ENCODE data around the gene STUM. TPM values are rescaled to one million over a fixed set of nuclear protein-coding genes. Genes with fewer than 3 reads are reported as not detected.

Gene STUM
- total and polyA plus RNA-seq, 2 donors (not counting 1 experiment from before 2014, with no cell fraction given) = 0.01 TPM; not detected in 1

GRCh38 chr1:226642421-226642820 is 93.9 kb downstream of the STUM start:
- no peak overlapping the region for H3K4me3 ChIP-seq (replicated peaks in 1 of 4; ENCODE audit: control extremely low read depth in 1 of 4, insufficient read depth in 1 of 4, low read depth in 3 of 4, low read length in 4 of 4)
- DNase-seq (ENCODE audit: low read depth in 2 of 2) = no peak
- H3K27me3 ChIP-seq (ENCODE audit: control insufficient read depth, insufficient read depth, low read length) = no peaks in the 10 kb centered on the region

GRCh38 chr1:226643177-226643576 is 94.6 kb downstream of the STUM start:
- TF ChIP-seq CTCF (conservative IDR thresholded peaks at IDR 0.05 in 1 of 2, IDR thresholded peaks at IDR 0.05 in 1 of 2; ENCODE audit: low read depth in 1 of 2, low read length in 2 of 2) (no peak), EZH2 (IDR thresholded peaks at IDR 0.05; ENCODE audit: low read length, missing control alignments) (no peak)
- Histone ChIP-seq H3K9me3 (ENCODE audit: control insufficient read depth, insufficient read depth, low read depth, low read length) (no peaks in the 10 kb centered on the region), H3K4me1 (ENCODE audit: control insufficient read depth, extremely low read depth, insufficient read depth, low read length) (peaks cover 17% of the 10 kb centered on the region), H2AFZ (ENCODE audit: low read length) (no peak overlapping the region), H3K27me3 (ENCODE audit: control insufficient read depth, insufficient read depth, low read length) (no peaks in the 10 kb centered on the region), H3K79me2 (ENCODE audit: control insufficient read depth, insufficient read depth, low read length) (no peaks in the 10 kb centered on the region), H4K20me1 (ENCODE audit: control insufficient read depth, extremely low read depth, insufficient read depth, low read length) (no peaks in the 10 kb centered on the region), H3K9ac (ENCODE audit: insufficient read depth, low read length) (no peak overlapping the region), H3K4me2 (ENCODE audit: extremely low read depth, insufficient read depth, low read length) (no peak overlapping the region), H3K36me3 (ENCODE audit: control insufficient read depth, insufficient read depth, low read length) (peaks cover 10% of the 10 kb centered on the region), H3K27ac (ENCODE audit: insufficient read depth, low read length) (no peak overlapping the region), H3K4me3 (replicated peaks in 1 of 4; ENCODE audit: control extremely low read depth in 1 of 4, insufficient read depth in 1 of 4, low read depth in 3 of 4, low read length in 4 of 4) (no peak overlapping the region)
- peak; percentile 45 to 89 for DNase-seq (ENCODE audit: low read depth in 2 of 2)

More at GRCh38 chr1:226642421-226642820, 93.9 kb downstream of the STUM start:
- Histone ChIP-seq H4K20me1 (ENCODE audit: control insufficient read depth, extremely low read depth, insufficient read depth, low read length) (no peaks in the 10 kb centered on the region), H3K4me2 (ENCODE audit: extremely low read depth, insufficient read depth, low read length) (no peak overlapping the region), H3K79me2 (ENCODE audit: control insufficient read depth, insufficient read depth, low read length) (no peaks in the 10 kb centered on the region), H3K9ac (ENCODE audit: insufficient read depth, low read length) (no peak overlapping the region), H3K36me3 (ENCODE audit: control insufficient read depth, insufficient read depth, low read length) (peaks cover 7% of the 10 kb centered on the region), H2AFZ (ENCODE audit: low read length) (no peak overlapping the region), H3K9me3 (ENCODE audit: control insufficient read depth, insufficient read depth, low read depth, low read length) (no peaks in the 10 kb centered on the region), H3K4me1 (ENCODE audit: control insufficient read depth, extremely low read depth, insufficient read depth, low read length) (peaks cover 17% of the 10 kb centered on the region), H3K27ac (ENCODE audit: insufficient read depth, low read length) (no peak overlapping the region)
- no peak for TF ChIP-seq EZH2 (IDR thresholded peaks at IDR 0.05; ENCODE audit: low read length, missing control alignments)
- no peak for TF ChIP-seq CTCF (conservative IDR thresholded peaks at IDR 0.05 in 1 of 2, IDR thresholded peaks at IDR 0.05 in 1 of 2; ENCODE audit: low read depth in 1 of 2, low read length in 2 of 2)

- TF ChIP-seq CTCF (conservative IDR thresholded peaks at IDR 0.05 in 1 of 2, IDR thresholded peaks at IDR 0.05 in 1 of 2; ENCODE audit: low read depth in 1 of 2, low read length in 2 of 2) (no peak), EZH2 (IDR thresholded peaks at IDR 0.05; ENCODE audit: low read length, missing control alignments) (no peak)
- H3K4me2 ChIP-seq (ENCODE audit: extremely low read depth, insufficient read depth, low read length) = no peak overlapping the region
- H3K36me3 ChIP-seq (ENCODE audit: control insufficient read depth, insufficient read depth, low read length) = peaks cover 10% of the 10 kb centered on the region
Measured at GRCh38 chr1:226643611-226644540, 95.3 kb downstream of the STUM start.

More at GRCh38 chr1:226643611-226644540, 95.3 kb downstream of the STUM start:
- no peak overlapping the region for H3K9ac ChIP-seq (ENCODE audit: insufficient read depth, low read length)
- H2AFZ ChIP-seq (ENCODE audit: low read length) = no peak overlapping the region
- no peaks in the 10 kb centered on the region for H3K9me3 ChIP-seq (ENCODE audit: control insufficient read depth, insufficient read depth, low read depth, low read length)
- H3K27ac ChIP-seq (ENCODE audit: insufficient read depth, low read length) = no peak overlapping the region
- peaks cover 15% of the 10 kb centered on the region for H3K4me1 ChIP-seq (ENCODE audit: control insufficient read depth, extremely low read depth, insufficient read depth, low read length)
- no peak for DNase-seq (ENCODE audit: low read depth in 2 of 2)
- H4K20me1 ChIP-seq (ENCODE audit: control insufficient read depth, extremely low read depth, insufficient read depth, low read length) = no peaks in the 10 kb centered on the region
- no peak overlapping the region for H3K4me3 ChIP-seq (replicated peaks in 1 of 4; ENCODE audit: control extremely low read depth in 1 of 4, insufficient read depth in 1 of 4, low read depth in 3 of 4, low read length in 4 of 4)
- H3K27me3 ChIP-seq (ENCODE audit: control insufficient read depth, insufficient read depth, low read length) = no peaks in the 10 kb centered on the region
- no peaks in the 10 kb centered on the region for H3K79me2 ChIP-seq (ENCODE audit: control insufficient read depth, insufficient read depth, low read length)

Data from fibroblast of lung (primary cell).